Retinal pigment epithelial cell (primary cell): Measurements from ENCODE around the gene SLC22A4.

ENCODE experiments used
- DNase-seq: peaks from one replicate; pipeline ENCODE4 v3.0.0-alpha.2; 2010; ENCODE audit warnings: low read depth
- H3K4me3 ChIP-seq: 2 replicates; pipeline ENCODE4 v1.5.1; 2011; ENCODE audit warnings: mild to moderate bottlenecking, low read length, control low read depth, moderate library complexity
- CTCF ChIP-seq: conservative IDR thresholded peaks from 2 replicates; pipeline ENCODE4 v1.5.1; 2011; ENCODE audit warnings: low read depth, low read length, control low read depth, inconsistent platforms

SLC22A4 gene

GRCh38 chr5:132387640-132388117 is 93.5 kb downstream of the SLC22A4 start:
- H3K4me3 ChIP-seq: no peak overlapping the region
- no peak for TF ChIP-seq CTCF
- DNase-seq: peak; percentile 100

- no peak for TF ChIP-seq CTCF
- H3K4me3 ChIP-seq: no peak overlapping the region
- DNase-seq: no peak
Observed at GRCh38 chr5:132388244-132389050, 94.3 kb downstream of the SLC22A4 start.

- no peak overlapping the region for H3K4me3 ChIP-seq
- no peak for DNase-seq
- no peak for TF ChIP-seq CTCF
Observed at GRCh38 chr5:132389051-132389331, 94.8 kb downstream of the SLC22A4 start.

- peak; percentile 96 for DNase-seq
- H3K4me3 ChIP-seq: no peak overlapping the region
- no peak for TF ChIP-seq CTCF
Observed at GRCh38 chr5:132389585-132390286, 95.5 kb downstream of the SLC22A4 start.

- TF ChIP-seq CTCF: no peak
- no peak overlapping the region for H3K4me3 ChIP-seq
- DNase-seq: no peak
Observed at GRCh38 chr5:132391247-132391646, 97.1 kb downstream of the SLC22A4 start.

- no peak overlapping the region for H3K4me3 ChIP-seq
- TF ChIP-seq CTCF: no peak
- DNase-seq: no peak
Observed at GRCh38 chr5:132391870-132392269, 97.7 kb downstream of the SLC22A4 start.

- no peak for TF ChIP-seq CTCF
- H3K4me3 ChIP-seq: no peak overlapping the region
- DNase-seq: no peak
Observed at GRCh38 chr5:132392411-132392810, 98.2 kb downstream of the SLC22A4 start.
